Naive thymus-derived CD8-positive, alpha-beta T cell (primary cell): ENCODE measurements around the gene FCN2. TPM values are rescaled to one million over a fixed set of nuclear protein-coding genes. Genes with fewer than 3 reads are reported as not detected.

Experiments
- ATAC-seq, 2 donors: fragments of 150-1000 bp; cut with Tn5 transposase in 1 of 2; sonication (Bioruptor Pico), chemical (Tn5 transposase) in 1 of 2; 1 replicate in 1 of 2; 2 replicates in 1 of 2; pipeline ENCODE4 v1.10.0; 2021; ENCODE audit warnings: mild to moderate bottlenecking in 2 of 2, moderate library complexity in 2 of 2
- POLR2A ChIA-PET: fragments of 350-600 bp; sonication (Branson Sonifier 250); formaldehyde crosslinking; loops from one replicate; lab custom pipeline; 2021; ENCODE audit warnings: antibody characterized with exemption; lab: Charles Lee
- DNase-seq, 10 donors: peaks; one replicate each; pipeline versions ENCODE4 v3.0.0 to v3.0.0-alpha.2; 2020 to 2022
- H3K27ac Mint-ChIP-seq, 10 donors: one replicate each; pipeline ENCODE4 v1.8.0; 2020 to 2022; ENCODE audit warnings: mild to moderate bottlenecking in 10 of 10, mixed read lengths in 10 of 10, moderate library complexity in 4 of 10, inconsistent platforms in 1 of 10
- H3K27me3 Mint-ChIP-seq, 5 donors: one replicate each; pipeline ENCODE4 v1.8.0; 2021 to 2022; ENCODE audit warnings: mixed read lengths in 5 of 5
- H3K36me3 Mint-ChIP-seq, 3 donors: one replicate each; pipeline ENCODE4 v1.8.0; 2020 to 2022; ENCODE audit warnings: mixed read lengths in 3 of 3, mild to moderate bottlenecking in 2 of 3, inconsistent platforms in 1 of 3
- H3K4me1 Mint-ChIP-seq, 4 donors: one replicate each; pipeline ENCODE4 v1.8.0; 2021 to 2022; ENCODE audit warnings: mixed read lengths in 4 of 4
- H3K4me3 Mint-ChIP-seq, 10 donors: one replicate each; pipeline ENCODE4 v1.8.0; 2020 to 2022; ENCODE audit warnings: mild to moderate bottlenecking in 10 of 10, mixed read lengths in 10 of 10, moderate library complexity in 6 of 10, inconsistent platforms in 1 of 10
- H3K9me3 Mint-ChIP-seq, 9 donors: one replicate each; pipeline ENCODE4 v1.8.0; 2020 to 2022; ENCODE audit warnings: mixed read lengths in 9 of 9, mild to moderate bottlenecking in 3 of 9, inconsistent platforms in 1 of 9, moderate library complexity in 1 of 9
- polyA plus RNA-seq, 3 donors: library from polyadenylated mRNA; unstranded; fragments of 300-500 nt; fragmentation: Illumina TruSeq; gene quantifications; one replicate each; pipeline ENCODE4 v1.2.3, GENCODE V29; 2021
- total RNA-seq, 8 experiments: library from RNA in 2 of 8; stranded (reverse) in 2 of 8; gene quantifications; one replicate each; pipeline ENCODE4 v1.2.3 and lab custom pipeline; 2021 to 2026

FCN2 gene
- total and polyA plus RNA-seq, 5 experiments from 2014 or later, result not detected

GRCh38 chr9:134896834-134897583 lies 16.4 kb downstream of the FCN2 start:
- Mint-ChIP-seq H3K9me3 (peaks cover 0 to 25% (median 13%) of the 10 kb centered on the region in 9 donors), H3K27me3 (peaks cover 12 to 26% (median 16%) of the 10 kb centered on the region in 5 donors), H3K4me1 (no peaks in the 10 kb centered on the region), H3K36me3 (peaks cover 0 to 22% (median 2%) of the 10 kb centered on the region in 3 donors), H3K4me3 (no peak overlapping the region), H3K27ac (no peak overlapping the region)
- POLR2A ChIA-PET, result no interaction called here
- DNase-seq (no peak), ATAC-seq (no peak)

GRCh38 chr9:134897584-134898170 lies 17.1 kb downstream of the FCN2 start:
- ATAC-seq (no peak), DNase-seq (no peak)
- Mint-ChIP-seq H3K4me1 (no peaks in the 10 kb centered on the region), H3K9me3 (peaks cover 0 to 25% (median 13%) of the 10 kb centered on the region in 9 donors), H3K27ac (no peak overlapping the region), H3K36me3 (peaks cover 0 to 22% (median 2%) of the 10 kb centered on the region in 3 donors), H3K4me3 (no peak overlapping the region), H3K27me3 (peaks cover 10 to 22% (median 16%) of the 10 kb centered on the region in 5 donors)
- POLR2A ChIA-PET, result no interaction called here

GRCh38 chr9:134898319-134898718 lies 17.7 kb downstream of the FCN2 start:
- no peaks in the 10 kb centered on the region for H3K4me1 Mint-ChIP-seq
- H3K27ac Mint-ChIP-seq, result no peak overlapping the region
- ATAC-seq, result no peak
- peaks cover 0 to 22% (median 2%) of the 10 kb centered on the region in 3 donors for H3K36me3 Mint-ChIP-seq
- no peak for DNase-seq
- peaks cover 9 to 22% (median 10%) of the 10 kb centered on the region in 5 donors for H3K27me3 Mint-ChIP-seq
- H3K4me3 Mint-ChIP-seq, result no peak overlapping the region
- POLR2A ChIA-PET, result no interaction called here
- H3K9me3 Mint-ChIP-seq, result peaks cover 0 to 25% (median 13%) of the 10 kb centered on the region in 9 donors

- H3K27me3 Mint-ChIP-seq, result peaks cover 2 to 18% (median 12%) of the 10 kb centered on the region in 5 donors
- POLR2A ChIA-PET, result no interaction called here
- no peaks in the 10 kb centered on the region for H3K4me1 Mint-ChIP-seq
- no peak overlapping the region for H3K4me3 Mint-ChIP-seq
- H3K36me3 Mint-ChIP-seq, result peaks cover 0 to 22% (median 2%) of the 10 kb centered on the region in 3 donors
- no peak overlapping the region for H3K27ac Mint-ChIP-seq
- ATAC-seq, result no peak
- no peak for DNase-seq
- peaks cover 0 to 25% (median 13%) of the 10 kb centered on the region in 9 donors for H3K9me3 Mint-ChIP-seq
Measured at GRCh38 chr9:134899168-134899567, 18.6 kb downstream of the FCN2 start.

- POLR2A ChIA-PET, result no interaction called here
Measured at GRCh38 chr9:134899818-134900217, 19.2 kb downstream of the FCN2 start.

GRCh38 chr9:134902936-134903335 lies 22.3 kb downstream of the FCN2 start:
- Mint-ChIP-seq H3K9me3 (peaks cover 0 to 23% (median 13%) of the 10 kb centered on the region in 9 donors), H3K36me3 (peaks cover 0 to 15% (median 2%) of the 10 kb centered on the region in 3 donors), H3K27me3 (peaks cover 0 to 10% (median 5%) of the 10 kb centered on the region in 5 donors), H3K27ac (no peak overlapping the region), H3K4me3 (no peak overlapping the region), H3K4me1 (no peaks in the 10 kb centered on the region)
- no peak for DNase-seq
- POLR2A ChIA-PET, result no interaction called here
- no peak for ATAC-seq

More at GRCh38 chr9:134899818-134900217, 19.2 kb downstream of the FCN2 start:
- no peak for ATAC-seq
- peaks cover 0 to 18% (median 12%) of the 10 kb centered on the region in 5 donors for H3K27me3 Mint-ChIP-seq
- peaks cover 0 to 25% (median 13%) of the 10 kb centered on the region in 9 donors for H3K9me3 Mint-ChIP-seq
- no peaks in the 10 kb centered on the region for H3K4me1 Mint-ChIP-seq
- H3K27ac Mint-ChIP-seq, result no peak overlapping the region
- DNase-seq, result no peak
- H3K36me3 Mint-ChIP-seq, result peaks cover 0 to 22% (median 2%) of the 10 kb centered on the region in 3 donors
- no peak overlapping the region for H3K4me3 Mint-ChIP-seq

GRCh38 chr9:134908524-134909309 lies 28.1 kb downstream of the FCN2 start:
- POLR2A ChIA-PET, result no interaction called here
- Mint-ChIP-seq H3K27me3 (peaks cover 9 to 38% (median 16%) of the 10 kb centered on the region in 5 donors), H3K36me3 (no peaks in the 10 kb centered on the region), H3K9me3 (no peaks in the 10 kb centered on the region), H3K27ac (no peak overlapping the region), H3K4me3 (no peak overlapping the region), H3K4me1 (peaks cover 0 to 9% (median 3%) of the 10 kb centered on the region in 4 donors)
- no peak for ATAC-seq
- peak in 1 of 10 donors; percentile 3 for DNase-seq

GRCh38 chr9:134909511-134910481 lies 29.2 kb downstream of the FCN2 start:
- DNase-seq (peak in 1 of 10 donors; percentile 7), ATAC-seq (no peak)
- peak overlapping the region in 1 of 10 donors; percentile 49 for H3K27ac Mint-ChIP-seq
- H3K27me3 Mint-ChIP-seq, result peaks cover 9 to 44% (median 18%) of the 10 kb centered on the region in 5 donors
- H3K9me3 Mint-ChIP-seq, result no peaks in the 10 kb centered on the region
- no peak overlapping the region for H3K4me3 Mint-ChIP-seq
- H3K4me1 Mint-ChIP-seq, result peaks cover 0 to 9% (median 3%) of the 10 kb centered on the region in 4 donors
- POLR2A ChIA-PET, result no interaction called here
- no peaks in the 10 kb centered on the region for H3K36me3 Mint-ChIP-seq

GRCh38 chr9:134912126-134912840 lies 31.7 kb downstream of the FCN2 start:
- no peaks in the 10 kb centered on the region for H3K9me3 Mint-ChIP-seq
- H3K4me3 Mint-ChIP-seq, result no peak overlapping the region
- no peak for ATAC-seq
- POLR2A ChIA-PET, result no interaction called here
- no peaks in the 10 kb centered on the region for H3K36me3 Mint-ChIP-seq
- peaks cover 0 to 9% (median 3%) of the 10 kb centered on the region in 4 donors for H3K4me1 Mint-ChIP-seq
- peak in 1 of 10 donors; percentile 16 for DNase-seq
- H3K27me3 Mint-ChIP-seq, result peaks cover 7 to 60% (median 18%) of the 10 kb centered on the region in 5 donors
- H3K27ac Mint-ChIP-seq, result no peak overlapping the region

- POLR2A ChIA-PET, result no interaction called here
- Mint-ChIP-seq H3K27ac (no peak overlapping the region), H3K9me3 (peaks cover 0 to 2% (median 0%) of the 10 kb centered on the region in 9 donors), H3K27me3 (peaks cover 7 to 60% (median 19%) of the 10 kb centered on the region in 5 donors), H3K36me3 (peaks cover 0 to under 1% (median 0%) of the 10 kb centered on the region in 3 donors), H3K4me3 (no peak overlapping the region), H3K4me1 (peaks cover 0 to 9% (median 3%) of the 10 kb centered on the region in 4 donors)
- no peak for ATAC-seq
- DNase-seq, result peak in 1 of 10 donors; percentile 15
Measured at GRCh38 chr9:134913041-134913712, 32.6 kb downstream of the FCN2 start.
